Right lobe of liver (tissue), 6 donors: Measurements from ENCODE around the gene ZBTB4. TPM values are rescaled to one million over a fixed set of nuclear protein-coding genes. Genes with fewer than 3 reads are reported as not detected.
A peak's percentile ranks its signal among the peaks of the same experiment; 100 is the strongest.
"Not testable (repeated sequence)": the region's sequence is repeated elsewhere in the genome, so short reads cannot be mapped to it uniquely, and the experiment has no call there.

Experiments
- ATAC-seq, 4 donors: fragments of 200-7000 bp; cut with Tn5 transposase; one replicate each; pipeline ENCODE4 v1.9.1; 2020; ENCODE audit warnings: mild to moderate bottlenecking in 4 of 4, moderate library complexity in 4 of 4
- DNase-seq, 3 donors: peaks; one replicate each; pipeline ENCODE4 v3.0.0-alpha.2; 2020
- H3K27ac ChIP-seq, 3 donors: fragments of 200-600 bp; one replicate each; pipeline ENCODE4 v1.8.0; 2022
- H3K27me3 ChIP-seq, 2 donors: fragments of 200-600 bp; one replicate each; pipeline ENCODE4 v1.8.0; 2022
- H3K36me3 ChIP-seq, 4 donors: fragments of 200-600 bp; sonication (generic) in 1 of 4; one replicate each; pipeline versions ENCODE4 v1.5.1 to v1.8.0; 2017 to 2022; ENCODE audit warnings: control low read depth in 1 of 4
- H3K4me1 ChIP-seq, 4 donors: fragments of 200-600 bp; sonication (generic) in 1 of 4; one replicate each; pipeline versions ENCODE4 v1.5.1 to v1.8.0; 2017 to 2022; ENCODE audit warnings: control low read depth in 1 of 4
- H3K4me3 ChIP-seq, 3 donors: fragments of 200-600 bp; one replicate each; pipeline ENCODE4 v1.8.0; 2022
- H3K9me3 ChIP-seq, 4 donors: fragments of 200-600 bp; sonication (generic) in 1 of 4; one replicate each; pipeline versions ENCODE4 v1.5.1 to v1.8.0; 2017 to 2022; ENCODE audit warnings: control low read depth in 1 of 4
- POLR2A ChIP-seq: fragments of 450-650 bp; IDR thresholded peaks from one replicate; pipeline ENCODE4 v1.6.1; 2017; ENCODE audit warnings: antibody characterized with exemption, mild to moderate bottlenecking
- WGBS: methylation state at CpG from one replicate; pipeline ENCODE4 v1.1.6; 2018; ENCODE audit warnings: low coverage, low lambda C conversion rate; ENCODE audit not compliant: insufficient coverage; ENCODE audit errors: missing lambda C conversion rate; 5-methylcytosine and 5-hydroxymethylcytosine counted together
- intact Hi-C, 2 donors: fragments of 100-400 bp; cut with DNase I; formaldehyde crosslinking; loops; one replicate each; pipeline versions ENCODE4 v1.11.2 to v1.14.1; 2022
- total RNA-seq, 6 experiments: library from RNA; depleted of rRNA in 2 of 6; stranded (reverse); fragments of >200 nt in 2 of 6; fragmentation: NEBNext Ultra II Directional in 3 of 6; extraction: Animal tissue kit (Norgen Biotek cat#: 25700) in 3 of 6; gene quantifications; one replicate each; pipeline versions ENCODE4 v1.1.0 to v1.2.4, GENCODE V29; 2016 to 2023
- TF ChIP-seq, protein P1 (sequence below), 4 donors: fragments of 200-600 bp in 3 of 4; fragments of 450-650 bp in 1 of 4; IDR thresholded peaks; one replicate each; pipeline versions ENCODE4 v1.5.1 to v1.8.0; 2016 to 2022; ENCODE audit warnings: antibody characterized with exemption in 4 of 4, mild to moderate bottlenecking in 2 of 4
- donor health status: DM: no; HTN: yes; CAD: no.
- donor health status: DM: no; HTN: no; CAD: no.
- donor health status: DM: no; HTN: no; CAD: no.
- donor health status: DM: no; HTN: yes; CAD: no.
- donor health status: DM: no; HTN: yes; CAD: no.

ZBTB4 gene
- total RNA-seq, 6 experiments from 2014 or later, result 5.7 to 10.5 (median 7.9) TPM

DNA sequence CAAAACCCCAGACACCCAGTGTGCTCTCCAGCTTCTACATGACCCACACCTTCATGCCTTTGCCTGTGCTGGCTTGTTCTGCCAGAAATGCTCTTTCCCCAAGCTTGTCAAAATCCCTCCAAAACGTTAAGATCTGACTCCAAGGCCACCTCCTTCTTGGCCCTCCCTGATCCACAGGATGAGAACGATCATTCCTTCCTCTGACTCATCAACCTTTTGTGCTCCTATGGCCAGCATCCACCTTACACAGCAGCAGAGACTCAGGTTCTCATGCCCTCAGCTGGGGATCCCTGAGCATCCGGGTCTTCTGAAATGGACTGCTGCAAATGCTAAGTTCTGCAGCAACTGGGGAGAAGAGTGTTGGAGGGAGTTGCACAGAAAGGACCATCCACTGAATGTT, 2.9 kb downstream of the ZBTB4 start:
- intact Hi-C loops, result no loop called here
- Histone ChIP-seq H3K27me3 (no peaks in the 10 kb centered on the region), H3K4me3 (no peak overlapping the region), H3K9me3 (no peaks in the 10 kb centered on the region), H3K4me1 (peaks cover 0 to 20% (median 10%) of the 10 kb centered on the region in 4 donors), H3K27ac (peak overlapping the region in 1 of 3 donors; percentile 24), H3K36me3 (no peaks in the 10 kb centered on the region)
- WGBS, result 40% methylated on average over 3 of the region's 3 CpGs
- DNase-seq (no peak), ATAC-seq (no peak)
- TF ChIP-seq POLR2A, result no peak
- TF ChIP-seq, protein P1, sequence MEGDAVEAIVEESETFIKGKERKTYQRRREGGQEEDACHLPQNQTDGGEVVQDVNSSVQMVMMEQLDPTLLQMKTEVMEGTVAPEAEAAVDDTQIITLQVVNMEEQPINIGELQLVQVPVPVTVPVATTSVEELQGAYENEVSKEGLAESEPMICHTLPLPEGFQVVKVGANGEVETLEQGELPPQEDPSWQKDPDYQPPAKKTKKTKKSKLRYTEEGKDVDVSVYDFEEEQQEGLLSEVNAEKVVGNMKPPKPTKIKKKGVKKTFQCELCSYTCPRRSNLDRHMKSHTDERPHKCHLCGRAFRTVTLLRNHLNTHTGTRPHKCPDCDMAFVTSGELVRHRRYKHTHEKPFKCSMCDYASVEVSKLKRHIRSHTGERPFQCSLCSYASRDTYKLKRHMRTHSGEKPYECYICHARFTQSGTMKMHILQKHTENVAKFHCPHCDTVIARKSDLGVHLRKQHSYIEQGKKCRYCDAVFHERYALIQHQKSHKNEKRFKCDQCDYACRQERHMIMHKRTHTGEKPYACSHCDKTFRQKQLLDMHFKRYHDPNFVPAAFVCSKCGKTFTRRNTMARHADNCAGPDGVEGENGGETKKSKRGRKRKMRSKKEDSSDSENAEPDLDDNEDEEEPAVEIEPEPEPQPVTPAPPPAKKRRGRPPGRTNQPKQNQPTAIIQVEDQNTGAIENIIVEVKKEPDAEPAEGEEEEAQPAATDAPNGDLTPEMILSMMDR (IDR thresholded peaks at IDR 0.05), result no peak

DNA sequence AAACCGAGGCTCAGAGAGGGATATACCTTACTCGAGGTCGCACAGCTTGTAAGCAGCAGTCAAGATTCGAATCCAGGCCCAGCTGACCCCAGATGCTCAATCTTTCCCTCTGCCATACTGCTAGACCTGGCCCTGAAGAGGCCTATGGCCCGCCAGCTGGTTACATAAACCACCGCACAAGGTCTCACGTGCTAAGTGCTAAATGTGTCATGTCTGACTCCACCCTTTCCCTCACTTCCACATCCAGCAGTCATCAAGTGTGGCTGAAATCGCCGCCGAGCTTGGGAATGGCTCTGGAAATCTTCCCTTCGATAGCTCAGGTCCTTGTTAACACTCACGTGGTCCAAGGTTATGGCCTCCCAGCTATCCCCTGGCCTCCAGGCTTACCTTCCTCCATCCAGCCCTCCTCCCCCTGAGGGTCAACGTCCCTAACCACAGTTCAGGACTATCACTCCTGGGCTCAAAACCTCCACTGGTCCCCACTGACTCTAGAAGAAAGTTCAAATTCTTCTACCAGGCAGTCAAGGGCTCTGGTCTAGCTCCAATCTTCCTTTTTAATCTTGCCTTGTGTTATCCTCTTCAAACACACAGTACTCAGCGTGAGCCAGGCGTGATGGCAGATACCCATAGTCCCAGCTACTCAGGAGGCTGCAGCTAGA, 3.5 kb downstream of the ZBTB4 start:
- DNase-seq (no peak), ATAC-seq (peak in 2 of 4 donors; percentile 5 to 12)
- no peaks in the 10 kb centered on the region for H3K9me3 ChIP-seq
- intact Hi-C loops, result no loop called here
- no peaks in the 10 kb centered on the region for H3K27me3 ChIP-seq
- H3K4me3 ChIP-seq, result no peak overlapping the region
- peak overlapping the region in 1 of 3 donors; percentile 24 for H3K27ac ChIP-seq
- TF ChIP-seq, protein P1 (IDR thresholded peaks at IDR 0.05), result no peak
- no peak for TF ChIP-seq POLR2A
- WGBS, result 58% methylated on average over 14 of the region's 15 CpGs
- H3K36me3 ChIP-seq, result no peaks in the 10 kb centered on the region
- H3K4me1 ChIP-seq, result peaks cover 0 to 21% (median 10%) of the 10 kb centered on the region in 4 donors

DNA sequence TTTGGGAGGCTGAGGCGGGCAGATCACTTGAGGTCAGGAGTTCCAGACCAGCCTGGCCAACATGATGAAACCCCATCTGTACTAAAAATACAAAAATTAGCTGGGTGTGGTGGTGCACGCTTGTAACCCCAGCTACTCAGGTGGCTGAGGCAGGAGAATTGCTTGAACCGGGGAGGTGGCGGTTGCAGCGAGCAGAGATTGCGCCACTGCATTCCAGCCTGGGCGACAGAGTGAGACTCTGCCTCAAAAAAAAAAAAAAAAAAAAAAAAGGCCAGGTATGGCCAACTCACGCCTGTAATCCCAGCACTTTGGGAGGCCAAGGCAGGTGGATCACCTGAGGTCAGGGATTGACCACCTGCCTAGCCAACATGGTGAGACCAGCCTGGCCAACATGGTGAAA, 4.7 kb downstream of the ZBTB4 start:
- H3K27ac ChIP-seq, intact Hi-C loops: not testable (repeated sequence)
- ATAC-seq, result peak in 3 of 4 donors; percentile 8 to 13 (median 8)

DNA sequence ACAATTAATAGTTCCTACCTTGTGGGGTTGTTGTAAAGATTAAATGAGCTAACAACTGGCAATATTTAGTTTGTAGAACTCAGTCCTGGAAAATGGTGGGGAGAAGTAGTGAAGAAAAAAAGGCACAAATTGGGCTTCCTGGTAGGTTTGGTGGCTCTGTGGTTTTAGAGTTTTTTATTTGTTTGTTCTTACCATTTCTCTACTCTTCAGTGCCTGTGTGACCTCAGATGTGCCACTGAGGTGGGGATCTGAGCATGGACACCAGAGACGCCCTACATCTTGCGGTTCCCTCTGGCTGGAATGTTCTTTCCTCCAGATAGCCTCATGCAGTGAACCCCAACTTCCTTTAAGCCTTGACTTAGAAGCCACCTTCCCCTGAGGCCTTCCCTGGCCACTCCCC, 7.7 kb downstream of the ZBTB4 start:
- Histone ChIP-seq H3K4me1 (peaks cover 0 to 44% (median 12%) of the 10 kb centered on the region in 4 donors), H3K27me3 (no peaks in the 10 kb centered on the region), H3K9me3 (no peaks in the 10 kb centered on the region), H3K27ac (no peak overlapping the region), H3K36me3 (no peaks in the 10 kb centered on the region), H3K4me3 (no peak overlapping the region)
- no peak for TF ChIP-seq POLR2A
- TF ChIP-seq, protein P1 (IDR thresholded peaks at IDR 0.05), result no peak
- 69% methylated on average over 2 of the region's 2 CpGs for WGBS
- intact Hi-C loops, result no loop called here
- ATAC-seq (no peak), DNase-seq (no peak)

More for the DNA sequence above, 4.7 kb downstream of the ZBTB4 start:
- not testable (repeated sequence) for H3K27me3 ChIP-seq, H3K4me3 ChIP-seq, H3K36me3 ChIP-seq, H3K9me3 ChIP-seq
- H3K4me1 ChIP-seq, result peaks cover 0 to 27% (median 9%) of the 10 kb centered on the region in 4 donors
- 79% methylated on average over 2 of the region's 8 CpGs for WGBS
- DNase-seq, result peak; percentile 72 to 82 (median 78)

GRCh38 chr17:7470457-7470973, 8.9 kb downstream of the ZBTB4 start:
- H3K36me3 ChIP-seq, H3K27me3 ChIP-seq, H3K9me3 ChIP-seq, H3K4me3 ChIP-seq, intact Hi-C loops, DNase-seq: not testable (repeated sequence)
- Histone ChIP-seq H3K4me1 (peaks cover 0 to 47% (median 15%) of the 10 kb centered on the region in 4 donors), H3K27ac (peak overlapping the region in 1 of 3 donors; percentile 30)
- WGBS, result 56% methylated on average over 8 of the region's 8 CpGs
- peak in 3 of 4 donors; percentile 43 to 72 (median 60) for ATAC-seq

DNA sequence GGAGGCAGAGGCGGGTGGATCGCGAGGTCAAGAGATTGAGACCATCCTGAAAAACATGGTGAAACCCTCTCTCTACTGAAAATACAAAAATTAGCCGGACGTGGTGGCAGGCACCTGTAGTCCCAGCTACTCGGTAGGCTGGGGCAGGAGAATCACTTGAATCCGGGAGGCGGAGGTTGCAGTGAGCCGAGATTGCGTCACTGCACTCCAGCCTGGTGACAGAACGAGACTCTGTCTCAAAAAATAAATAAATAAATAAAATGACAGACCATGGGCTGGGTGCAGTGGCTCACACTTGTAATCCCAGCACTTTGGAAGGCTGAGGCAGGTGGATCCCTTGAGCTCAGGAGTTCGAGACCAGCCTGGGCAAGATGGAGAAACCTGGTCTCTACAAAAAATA, 9.6 kb downstream of the ZBTB4 start:
- H3K9me3 ChIP-seq, DNase-seq, H3K36me3 ChIP-seq, H3K27me3 ChIP-seq, intact Hi-C loops, H3K4me3 ChIP-seq: not testable (repeated sequence)
- peaks cover 0 to 44% (median 12%) of the 10 kb centered on the region in 4 donors for H3K4me1 ChIP-seq
- peak overlapping the region in 1 of 3 donors; percentile 30 for H3K27ac ChIP-seq
- 62% methylated on average over 10 of the region's 12 CpGs for WGBS
- ATAC-seq, result peak in 1 of 4 donors; percentile 6
